ENCODE data around the gene NFIX. TPM values are rescaled to one million over a fixed set of nuclear protein-coding genes. Genes with fewer than 3 reads are reported as not detected.

Gene NFIX
- total RNA-seq, 2 donors from 2014 or later = 70.9 to 73.8 TPM

DNA sequence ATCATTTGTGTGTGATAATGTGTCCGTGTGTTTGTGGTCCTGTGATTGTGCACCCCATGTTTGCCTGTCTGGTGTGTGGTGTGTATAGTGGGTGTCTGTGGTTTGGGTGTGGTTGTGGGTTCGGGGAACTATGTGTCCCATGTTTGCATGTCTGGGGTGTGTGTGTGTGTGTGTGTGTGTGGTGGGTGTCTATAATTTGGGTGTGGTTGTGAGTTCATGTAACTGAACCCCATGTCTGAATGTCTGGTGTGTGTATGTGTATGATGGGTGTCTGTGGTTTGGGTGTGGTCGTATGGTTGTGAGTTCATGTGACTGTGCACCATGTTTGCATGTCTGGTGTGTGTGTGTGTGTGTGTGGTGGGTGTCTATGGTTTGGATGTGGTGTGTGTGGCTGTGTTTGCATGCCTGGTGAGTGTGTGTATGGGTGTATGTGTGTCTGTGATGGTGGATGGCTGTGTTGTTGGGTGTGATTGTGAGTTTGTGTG, 11.1 kb upstream of the NFIX start:
- TF ChIP-seq, protein P1, sequence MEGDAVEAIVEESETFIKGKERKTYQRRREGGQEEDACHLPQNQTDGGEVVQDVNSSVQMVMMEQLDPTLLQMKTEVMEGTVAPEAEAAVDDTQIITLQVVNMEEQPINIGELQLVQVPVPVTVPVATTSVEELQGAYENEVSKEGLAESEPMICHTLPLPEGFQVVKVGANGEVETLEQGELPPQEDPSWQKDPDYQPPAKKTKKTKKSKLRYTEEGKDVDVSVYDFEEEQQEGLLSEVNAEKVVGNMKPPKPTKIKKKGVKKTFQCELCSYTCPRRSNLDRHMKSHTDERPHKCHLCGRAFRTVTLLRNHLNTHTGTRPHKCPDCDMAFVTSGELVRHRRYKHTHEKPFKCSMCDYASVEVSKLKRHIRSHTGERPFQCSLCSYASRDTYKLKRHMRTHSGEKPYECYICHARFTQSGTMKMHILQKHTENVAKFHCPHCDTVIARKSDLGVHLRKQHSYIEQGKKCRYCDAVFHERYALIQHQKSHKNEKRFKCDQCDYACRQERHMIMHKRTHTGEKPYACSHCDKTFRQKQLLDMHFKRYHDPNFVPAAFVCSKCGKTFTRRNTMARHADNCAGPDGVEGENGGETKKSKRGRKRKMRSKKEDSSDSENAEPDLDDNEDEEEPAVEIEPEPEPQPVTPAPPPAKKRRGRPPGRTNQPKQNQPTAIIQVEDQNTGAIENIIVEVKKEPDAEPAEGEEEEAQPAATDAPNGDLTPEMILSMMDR (IDR thresholded peaks at IDR 0.05) = no peak
- Histone ChIP-seq H3K4me3 (no peak overlapping the region), H3K36me3 (no peaks in the 10 kb centered on the region), H3K9ac (ENCODE audit: low read depth in 2 of 2, low read length in 2 of 2) (peak overlapping the region; percentile 1 to 75), H3K9me3 (no peaks in the 10 kb centered on the region), H3K4me1 (peaks cover 7% of the 10 kb centered on the region), H3K27ac (no peak overlapping the region), H3K27me3 (no peaks in the 10 kb centered on the region)
- intact Hi-C loops (cut with DNase I) = no loop called here
- DNase-seq = no peak

GRCh38 chr19:12984683-12985048, 10.6 kb upstream of the NFIX start:
- H3K27me3 ChIP-seq = no peaks in the 10 kb centered on the region
- H3K9me3 ChIP-seq = no peaks in the 10 kb centered on the region
- H3K4me1 ChIP-seq = peaks cover 7% of the 10 kb centered on the region
- DNase-seq = no peak
- TF ChIP-seq, protein P1 (IDR thresholded peaks at IDR 0.05) = no peak
- intact Hi-C loops (cut with DNase I) = loop anchor here (5.0 kb wide), 1 partner anchor 48 kb away; no protein-coding TSS in a partner anchor
- no peaks in the 10 kb centered on the region for H3K36me3 ChIP-seq
- peak overlapping the region; percentile 46 for H3K27ac ChIP-seq
- H3K9ac ChIP-seq (ENCODE audit: low read depth in 2 of 2, low read length in 2 of 2) = peak overlapping the region; percentile 1 to 75
- H3K4me3 ChIP-seq = no peak overlapping the region

GRCh38 chr19:12985049-12985776, 10.1 kb upstream of the NFIX start:
- Histone ChIP-seq H3K9me3 (no peaks in the 10 kb centered on the region), H3K4me1 (peaks cover 7% of the 10 kb centered on the region), H3K4me3 (no peak overlapping the region), H3K27me3 (no peaks in the 10 kb centered on the region), H3K9ac (ENCODE audit: low read depth in 2 of 2, low read length in 2 of 2) (peak overlapping the region; percentile 1 to 75), H3K36me3 (no peaks in the 10 kb centered on the region), H3K27ac (peak overlapping the region; percentile 46)
- peak; percentile 87 for DNase-seq
- TF ChIP-seq, protein P1 (IDR thresholded peaks at IDR 0.05) = no peak
- intact Hi-C loops (cut with DNase I) = loop anchor here (5.0 kb wide), 1 partner anchor 47 kb away; no protein-coding TSS in a partner anchor

- DNase-seq = no peak
- Histone ChIP-seq H3K36me3 (no peaks in the 10 kb centered on the region), H3K4me3 (no peak overlapping the region), H3K9ac (ENCODE audit: low read depth in 2 of 2, low read length in 2 of 2) (no peak overlapping the region), H3K9me3 (no peaks in the 10 kb centered on the region), H3K4me1 (peaks cover 7% of the 10 kb centered on the region), H3K27ac (no peak overlapping the region), H3K27me3 (no peaks in the 10 kb centered on the region)
- TF ChIP-seq, protein P1 (IDR thresholded peaks at IDR 0.05) = no peak
- intact Hi-C loops (cut with DNase I) = loop anchor here (5.0 kb wide), 1 partner anchor 46 kb away; no protein-coding TSS in a partner anchor
Observed at GRCh38 chr19:12986726-12987125, 8.5 kb upstream of the NFIX start.

GRCh38 chr19:12987190-12987589, 8.1 kb upstream of the NFIX start:
- intact Hi-C loops (cut with DNase I) = loop anchor here (5.0 kb wide), 1 partner anchor 45 kb away; no protein-coding TSS in a partner anchor

More at GRCh38 chr19:12987190-12987589, 8.1 kb upstream of the NFIX start:
- H3K36me3 ChIP-seq = no peaks in the 10 kb centered on the region
- no peak overlapping the region for H3K27ac ChIP-seq
- no peaks in the 10 kb centered on the region for H3K9me3 ChIP-seq
- H3K9ac ChIP-seq (ENCODE audit: low read depth in 2 of 2, low read length in 2 of 2) = no peak overlapping the region
- H3K27me3 ChIP-seq = no peaks in the 10 kb centered on the region
- TF ChIP-seq, protein P1 (IDR thresholded peaks at IDR 0.05) = no peak
- no peak for DNase-seq
- H3K4me1 ChIP-seq = peaks cover 7% of the 10 kb centered on the region
- no peak overlapping the region for H3K4me3 ChIP-seq

Measured in colonic mucosa (tissue), 4 donors.